ENCODE data around the gene ZNF284.
"Not testable (repeated sequence)": the region's sequence is repeated elsewhere in the genome, so short reads cannot be mapped to it uniquely, and the experiment has no call there.

Gene ZNF284

DNA sequence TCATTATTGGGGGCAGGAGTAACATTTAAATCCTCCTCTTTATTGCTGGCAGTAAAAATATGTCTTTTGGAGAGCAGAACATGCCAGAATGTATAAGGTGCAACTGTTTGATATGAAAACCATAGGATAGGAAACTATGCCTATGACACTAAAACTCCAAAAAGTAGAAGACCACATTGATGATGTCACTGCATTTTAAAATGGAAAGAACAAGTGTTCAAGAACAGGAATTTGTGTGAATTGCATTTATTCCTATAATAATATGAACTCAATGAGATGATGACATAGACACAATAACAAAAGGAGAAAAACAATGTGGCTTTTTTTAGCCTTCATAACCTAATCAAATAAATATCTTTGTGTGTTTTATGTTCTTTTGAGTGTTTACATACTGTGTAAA lies 37.5 kb downstream of the ZNF284 start:
- DNase-seq = no peak

DNA sequence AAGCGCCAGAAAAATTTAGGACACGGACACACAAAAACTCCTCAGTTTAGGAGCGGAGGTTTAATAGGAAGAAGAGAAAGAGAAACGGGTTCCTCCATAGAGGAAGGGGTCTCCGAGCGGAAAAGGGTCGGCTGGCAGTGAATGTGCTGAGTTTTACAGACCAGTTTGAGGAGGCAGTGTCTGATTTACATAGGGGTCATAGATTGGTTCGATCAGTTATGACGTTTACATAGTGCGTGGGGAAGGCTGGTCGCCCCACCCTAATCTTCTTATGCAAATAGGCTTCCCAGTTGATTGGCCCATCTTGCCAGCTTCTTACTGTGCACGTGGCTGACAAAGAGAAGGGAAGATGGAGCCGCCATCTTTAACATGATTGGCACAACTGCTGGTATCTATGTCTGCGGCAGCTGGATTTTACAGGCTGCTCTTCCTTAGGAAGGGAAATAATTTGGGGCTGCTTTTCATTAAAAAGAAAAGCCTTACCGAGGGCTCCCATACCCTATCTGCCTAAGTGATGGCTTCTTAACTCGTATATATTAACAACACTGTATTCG lies 40.0 kb downstream of the ZNF284 start:
- peak in 16 of 56 donors; percentile 0 to 42 (median 8) for DNase-seq

DNA sequence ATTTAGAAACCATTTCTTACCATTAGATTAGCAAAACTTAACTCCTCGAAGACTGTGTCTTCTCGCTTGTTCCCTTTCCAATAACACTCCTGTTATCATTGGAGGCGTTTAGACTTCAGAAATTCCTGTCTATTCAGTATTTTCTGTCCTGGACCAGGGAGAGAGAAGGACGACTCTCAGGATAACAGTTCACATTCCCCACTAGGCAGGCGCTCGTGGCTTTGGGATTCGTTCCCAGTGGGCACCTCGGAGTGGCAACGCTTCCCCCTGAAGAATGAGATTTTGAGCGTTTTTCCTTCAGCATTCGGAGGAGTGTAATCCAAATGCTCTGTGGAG lies 40.8 kb downstream of the ZNF284 start:
- no peak for DNase-seq

DNA sequence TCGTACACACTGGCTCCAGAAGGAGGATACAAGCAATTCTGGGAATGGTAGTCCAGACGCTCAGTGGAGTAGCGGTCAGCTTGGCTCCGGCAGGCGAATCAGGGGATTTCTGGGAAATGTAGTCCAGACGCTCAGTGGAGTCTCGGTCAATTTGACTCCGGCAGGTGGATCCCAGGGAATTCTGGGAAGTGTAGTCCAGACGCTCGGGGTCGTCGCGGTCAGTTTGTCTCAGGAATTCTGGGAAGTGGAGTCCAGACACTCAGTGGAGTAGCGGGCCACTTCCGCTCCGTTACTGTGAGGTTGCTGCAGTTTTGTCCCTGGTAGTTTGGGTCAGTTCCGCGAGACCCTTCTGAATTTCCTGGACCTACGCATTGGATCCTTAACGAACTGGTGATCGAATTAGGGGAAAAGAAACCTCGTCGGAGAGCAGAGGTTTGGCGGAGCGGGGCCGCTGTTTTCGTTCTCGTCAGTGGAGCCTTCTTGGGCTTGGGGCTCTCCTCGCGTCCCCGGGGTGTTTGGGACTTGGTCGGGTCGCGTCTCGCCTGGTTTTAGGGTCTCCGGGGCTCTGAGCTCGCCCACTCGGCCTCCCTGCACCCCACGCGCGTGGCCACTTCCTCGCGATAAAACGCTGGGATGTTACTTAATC lies 41.3 kb downstream of the ZNF284 start, which contains the start of gene ZNF225:
ZNF225 (plus strand) TSS at position 262 of the 646 bp plus-strand sequence. CDS start 2,429 bp downstream, outside the sequence.
- peak; percentile 63 to 99 (median 97) for DNase-seq

DNA sequence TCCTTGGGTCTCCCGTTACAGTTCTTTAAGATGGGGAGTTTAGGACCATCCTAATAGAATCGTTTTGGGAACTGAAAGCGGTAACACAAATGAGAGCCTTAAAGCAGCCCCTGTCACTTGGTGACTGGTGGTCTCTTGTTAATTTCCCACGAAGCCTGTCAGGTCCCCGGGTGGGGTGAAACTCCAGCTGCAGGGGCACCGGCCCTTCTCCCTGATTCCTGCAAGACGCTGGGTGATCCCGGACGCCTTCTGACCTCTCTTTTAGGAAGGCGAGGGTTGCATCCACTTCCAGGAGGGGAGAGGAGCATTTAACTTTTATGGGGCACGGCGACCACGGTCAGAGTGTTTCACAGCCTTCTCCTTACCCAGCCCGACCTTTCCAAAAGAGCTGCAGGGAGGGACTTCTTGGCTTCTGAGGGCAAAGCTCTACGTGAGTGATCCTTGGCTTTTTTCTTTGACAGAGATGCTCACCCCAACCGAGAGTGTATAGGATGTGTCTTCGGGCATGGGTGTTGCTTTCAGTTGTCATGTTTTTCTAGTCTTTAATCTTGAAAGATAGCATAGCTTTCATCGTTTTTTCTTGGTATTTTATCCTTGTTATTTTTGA lies 41.9 kb downstream of the ZNF284 start:
- DNase-seq = peak in 4 of 56 donors; percentile 7 to 28 (median 16)

GRCh38 chr19:44121162-44121561 lies 49.2 kb downstream of the ZNF284 start:
- not testable (repeated sequence) for DNase-seq

GRCh38 chr19:44131955-44132354 lies 60.0 kb downstream of the ZNF284 start:
- DNase-seq = no peak
